Right atrium auricular region (tissue), 2 donors: ENCODE measurements around the gene MMP21. TPM values are rescaled to one million over a fixed set of nuclear protein-coding genes. Genes with fewer than 3 reads are reported as not detected.

Source experiments
- DNase-seq: peaks from one replicate; pipeline ENCODE4 v3.0.0-alpha.2; 2019; ENCODE audit warnings: low spot score
- H3K27ac ChIP-seq, 2 donors: fragments of 200-600 bp; sonication (generic); 1 replicate in 1 of 2; 2 replicates in 1 of 2; pipeline ENCODE4 v1.5.1; 2016 to 2019
- H3K27me3 ChIP-seq, 2 donors: fragments of 200-600 bp; sonication (generic); one replicate each; pipeline versions ENCODE4 v1.5.1 to v1.6.0; 2017 to 2019
- H3K36me3 ChIP-seq: fragments of 200-600 bp; sonication (generic); one replicate; pipeline ENCODE4 v1.5.1; 2016
- H3K4me1 ChIP-seq, 2 donors: fragments of 200-600 bp; sonication (generic); one replicate each; pipeline versions ENCODE4 v1.5.1 to v1.6.0; 2017 to 2019
- H3K4me3 ChIP-seq, 2 donors: fragments of 200-600 bp; sonication (generic); 1 replicate in 1 of 2; 2 replicates in 1 of 2; pipeline ENCODE4 v1.5.1; 2017 to 2019; ENCODE audit warnings: mild to moderate bottlenecking in 1 of 2, moderate library complexity in 1 of 2
- H3K9me3 ChIP-seq, 2 donors: fragments of 200-600 bp; sonication (generic); one replicate each; pipeline ENCODE4 v1.5.1; 2019
- total RNA-seq, 2 donors: library from RNA; depleted of rRNA; stranded (reverse); fragments of >200 nt; gene quantifications; one replicate each; pipeline ENCODE4 v1.1.0, GENCODE V29; 2016
- TF ChIP-seq, protein P1 (sequence below), 2 donors: fragments of 200-600 bp; sonication (generic); IDR thresholded peaks; one replicate each; pipeline ENCODE4 v1.5.1; 2019; ENCODE audit warnings: antibody characterized with exemption in 2 of 2

Gene MMP21
- total RNA-seq, 2 donors from 2014 or later: 0.28 to 0.67 TPM

DNA sequence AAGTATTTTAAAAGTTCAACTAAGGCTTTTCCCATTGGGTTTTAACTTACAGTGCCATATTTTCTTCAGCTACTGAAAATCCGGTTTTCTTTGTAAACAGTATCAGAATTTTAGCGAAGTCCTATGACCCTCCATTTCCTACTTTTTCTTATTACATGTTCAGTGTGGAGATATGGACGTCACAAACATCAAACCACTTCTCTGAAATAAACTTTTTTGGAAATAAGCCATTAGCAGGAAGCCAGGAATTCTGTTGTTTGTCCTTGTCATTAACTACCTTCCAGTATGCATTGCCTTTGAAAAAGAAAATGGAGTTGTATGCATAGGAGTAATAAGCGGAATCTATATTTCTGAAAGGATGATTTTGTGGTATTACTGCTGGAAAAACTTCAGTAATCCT lies 9.1 kb downstream of the MMP21 start:
- Histone ChIP-seq H3K36me3 (peaks cover 35% of the 10 kb centered on the region), H3K4me3 (no peak overlapping the region), H3K9me3 (no peaks in the 10 kb centered on the region), H3K27me3 (no peaks in the 10 kb centered on the region), H3K4me1 (peaks cover 0 to 22% of the 10 kb centered on the region in 2 donors), H3K27ac (no peak overlapping the region)
- no peak for DNase-seq
- TF ChIP-seq, protein P1, sequence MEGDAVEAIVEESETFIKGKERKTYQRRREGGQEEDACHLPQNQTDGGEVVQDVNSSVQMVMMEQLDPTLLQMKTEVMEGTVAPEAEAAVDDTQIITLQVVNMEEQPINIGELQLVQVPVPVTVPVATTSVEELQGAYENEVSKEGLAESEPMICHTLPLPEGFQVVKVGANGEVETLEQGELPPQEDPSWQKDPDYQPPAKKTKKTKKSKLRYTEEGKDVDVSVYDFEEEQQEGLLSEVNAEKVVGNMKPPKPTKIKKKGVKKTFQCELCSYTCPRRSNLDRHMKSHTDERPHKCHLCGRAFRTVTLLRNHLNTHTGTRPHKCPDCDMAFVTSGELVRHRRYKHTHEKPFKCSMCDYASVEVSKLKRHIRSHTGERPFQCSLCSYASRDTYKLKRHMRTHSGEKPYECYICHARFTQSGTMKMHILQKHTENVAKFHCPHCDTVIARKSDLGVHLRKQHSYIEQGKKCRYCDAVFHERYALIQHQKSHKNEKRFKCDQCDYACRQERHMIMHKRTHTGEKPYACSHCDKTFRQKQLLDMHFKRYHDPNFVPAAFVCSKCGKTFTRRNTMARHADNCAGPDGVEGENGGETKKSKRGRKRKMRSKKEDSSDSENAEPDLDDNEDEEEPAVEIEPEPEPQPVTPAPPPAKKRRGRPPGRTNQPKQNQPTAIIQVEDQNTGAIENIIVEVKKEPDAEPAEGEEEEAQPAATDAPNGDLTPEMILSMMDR (IDR thresholded peaks at IDR 0.05): no peak

DNA sequence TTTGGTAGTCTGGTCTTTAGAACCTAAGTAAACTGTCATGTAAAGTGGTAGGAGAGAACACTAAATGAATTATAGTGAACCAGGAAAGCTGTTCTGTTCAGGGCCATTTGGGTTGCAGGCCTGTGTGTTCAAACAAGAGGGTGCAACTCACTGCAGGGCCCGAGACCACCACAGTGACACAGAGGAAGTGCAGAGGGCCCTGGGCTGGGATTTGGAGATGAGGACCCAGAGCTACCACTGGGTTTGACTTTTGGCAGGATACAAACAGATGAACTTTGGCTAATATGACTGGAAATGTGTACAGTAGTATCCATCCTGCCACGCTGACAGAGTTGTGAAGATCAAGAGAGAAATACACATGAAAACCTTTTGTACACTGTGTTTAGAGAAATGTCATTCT lies 9.8 kb downstream of the MMP21 start:
- no peak overlapping the region for H3K4me3 ChIP-seq
- no peak overlapping the region for H3K27ac ChIP-seq
- H3K9me3 ChIP-seq: no peaks in the 10 kb centered on the region
- peaks cover 0 to 22% of the 10 kb centered on the region in 2 donors for H3K4me1 ChIP-seq
- TF ChIP-seq, protein P1 (IDR thresholded peaks at IDR 0.05): no peak
- no peak for DNase-seq
- no peaks in the 10 kb centered on the region for H3K27me3 ChIP-seq
- peaks cover 42% of the 10 kb centered on the region for H3K36me3 ChIP-seq

DNA sequence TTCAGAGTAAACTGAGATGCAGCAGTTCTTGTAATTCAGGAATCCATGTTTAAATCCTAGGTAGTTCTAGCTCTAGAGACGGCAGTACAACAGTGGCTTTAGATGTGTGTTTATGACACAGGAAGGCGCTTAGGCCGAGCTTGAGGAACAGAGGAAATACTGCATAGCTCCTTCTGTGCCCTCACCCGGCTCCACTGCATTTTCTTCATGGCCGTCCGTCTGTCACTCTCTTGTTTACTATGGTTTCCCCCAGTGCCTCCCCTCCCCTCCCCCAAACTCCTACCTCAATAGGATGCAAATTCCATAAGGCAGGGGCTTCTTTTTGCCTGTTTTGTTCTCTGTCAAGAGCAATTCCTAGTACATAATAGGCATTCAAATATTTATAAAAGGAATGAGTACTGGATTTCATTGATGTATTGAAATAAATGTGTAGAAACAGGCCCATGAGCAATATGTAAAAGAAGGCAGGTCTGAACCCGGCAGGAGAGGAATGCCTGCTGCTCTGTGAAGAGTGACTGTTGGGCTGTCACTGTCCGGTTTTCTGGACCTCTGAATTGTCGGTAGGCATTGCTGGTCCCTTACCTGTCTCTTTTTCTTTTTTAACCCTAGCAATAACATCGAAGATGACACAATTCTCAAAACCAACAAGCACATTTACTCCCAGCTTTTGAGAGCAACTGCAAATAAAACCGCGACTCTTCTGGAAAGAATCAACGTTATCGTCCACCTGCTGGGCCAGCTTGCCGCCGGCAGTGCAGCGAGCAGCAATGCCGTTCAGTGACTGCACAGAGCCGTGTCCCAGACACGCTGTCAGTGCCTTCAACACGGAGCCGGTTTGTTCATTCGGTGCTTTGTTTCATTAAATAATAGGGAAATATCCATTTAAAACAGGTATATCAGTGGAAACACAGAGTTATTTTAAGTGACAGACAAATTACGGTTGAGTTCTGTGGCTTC lies 12.7 kb downstream of the MMP21 start:
- Histone ChIP-seq H3K4me3 (no peak overlapping the region), H3K4me1 (peaks cover 0 to 7% of the 10 kb centered on the region in 2 donors), H3K36me3 (peaks cover 70% of the 10 kb centered on the region), H3K27me3 (no peaks in the 10 kb centered on the region), H3K27ac (no peak overlapping the region), H3K9me3 (no peaks in the 10 kb centered on the region)
- DNase-seq: no peak
- TF ChIP-seq, protein P1 (IDR thresholded peaks at IDR 0.05): no peak

DNA sequence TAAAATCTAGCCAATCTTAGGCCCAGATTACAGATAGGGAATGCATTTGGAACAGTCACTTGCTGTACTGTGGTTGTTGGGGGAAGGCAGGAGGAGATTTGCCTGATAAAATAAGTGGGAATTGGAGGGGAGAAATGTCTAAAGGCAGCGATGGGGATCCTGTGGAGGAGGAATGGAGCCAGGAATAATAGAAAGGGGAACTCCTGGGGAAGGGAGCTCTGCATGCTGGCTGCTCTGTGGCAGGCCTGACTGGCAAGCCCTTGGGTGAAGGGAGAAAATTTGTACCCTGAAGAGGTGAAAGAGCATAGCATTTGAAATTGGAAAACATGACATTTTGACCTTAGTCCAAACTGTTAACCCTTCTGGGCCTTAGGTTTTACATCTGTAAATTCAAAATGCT lies 13.7 kb downstream of the MMP21 start:
- no peak for DNase-seq
- Histone ChIP-seq H3K9me3 (no peaks in the 10 kb centered on the region), H3K27ac (no peak overlapping the region), H3K27me3 (no peaks in the 10 kb centered on the region), H3K4me3 (no peak overlapping the region), H3K36me3 (peaks cover 75% of the 10 kb centered on the region), H3K4me1 (no peaks in the 10 kb centered on the region)
- TF ChIP-seq, protein P1 (IDR thresholded peaks at IDR 0.05): no peak

GRCh38 chr10:125757742-125758141 lies 17.9 kb downstream of the MMP21 start:
- TF ChIP-seq, protein P1 (IDR thresholded peaks at IDR 0.05): no peak
- DNase-seq: no peak
- Histone ChIP-seq H3K9me3 (no peaks in the 10 kb centered on the region), H3K27ac (no peak overlapping the region), H3K4me3 (no peak overlapping the region), H3K36me3 (peaks cover 78% of the 10 kb centered on the region), H3K4me1 (no peaks in the 10 kb centered on the region), H3K27me3 (no peaks in the 10 kb centered on the region)
